ENCODE measurements around the gene OVOL2.
"Not testable (repeated sequence)": the region's sequence is repeated elsewhere in the genome, so short reads cannot be mapped to it uniquely, and the experiment has no call there.

The OVOL2 gene

DNA sequence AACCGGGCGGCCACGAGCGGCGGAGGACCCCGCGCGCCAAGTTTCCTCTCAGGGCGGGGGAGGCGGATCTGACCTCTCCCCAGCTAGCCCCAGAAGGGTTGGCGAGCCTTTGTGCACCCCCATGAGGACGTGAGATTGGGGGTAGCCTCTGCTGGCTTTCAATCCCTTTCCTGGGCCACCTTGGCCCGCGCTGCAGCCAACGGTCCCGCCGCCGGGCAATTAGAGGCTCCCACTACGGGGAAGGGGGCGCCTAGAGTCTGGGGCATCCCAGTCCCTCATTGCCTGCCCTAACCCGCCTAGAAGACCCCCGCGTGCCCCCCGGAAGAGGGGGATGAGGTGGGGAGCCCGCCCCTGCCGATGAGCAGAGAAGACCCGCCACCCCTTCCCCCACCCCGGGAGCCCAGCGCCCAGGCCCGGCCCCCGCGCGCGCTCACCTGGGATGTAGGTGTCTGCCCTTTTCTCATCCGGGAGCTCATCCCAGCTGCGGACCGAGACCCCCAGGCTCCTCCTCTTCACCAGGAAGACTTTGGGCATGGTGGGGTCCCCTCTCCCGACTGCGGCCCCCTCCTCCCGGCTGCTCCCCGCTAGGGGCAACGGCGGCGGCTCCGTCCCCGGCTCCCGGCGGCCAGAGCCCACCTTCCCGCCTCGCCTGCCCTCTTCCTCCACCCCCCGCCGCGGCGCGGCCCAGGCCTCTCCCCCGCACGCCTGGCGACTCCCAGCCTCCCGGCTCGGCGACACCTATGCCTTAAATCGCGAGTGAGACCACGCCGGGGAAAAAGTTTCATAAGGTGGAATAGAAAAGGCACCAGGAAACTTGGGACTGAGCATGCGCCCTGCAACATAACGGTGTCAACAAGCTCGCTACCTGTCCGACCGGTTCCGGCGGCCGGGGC, at the start of gene OVOL2:
OVOL2 (minus strand) TSS at position 816 of the 893 bp plus-strand sequence; CDS start at position 534, 282 bp downstream.
- no peak for DNase-seq

DNA sequence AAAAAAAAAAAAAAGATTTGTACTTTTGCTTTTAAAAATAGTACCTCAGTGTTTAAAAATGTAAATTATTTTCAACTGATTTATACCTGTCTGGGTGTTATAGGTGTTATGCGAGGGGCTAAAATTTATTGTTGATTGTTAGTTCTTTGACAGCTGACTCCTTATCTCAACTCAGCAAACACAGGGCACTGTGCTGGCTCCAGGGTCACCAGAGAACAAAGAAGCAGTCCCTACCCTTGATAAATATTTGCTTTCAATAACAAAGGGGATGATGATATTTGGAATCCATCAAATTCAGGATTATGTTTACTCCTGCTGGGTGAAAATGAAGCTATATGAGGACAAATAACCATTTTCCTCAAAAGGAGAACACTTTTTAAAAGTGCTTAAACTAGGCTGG, 45.8 kb upstream of the OVOL2 start:
- no peak for DNase-seq

DNA sequence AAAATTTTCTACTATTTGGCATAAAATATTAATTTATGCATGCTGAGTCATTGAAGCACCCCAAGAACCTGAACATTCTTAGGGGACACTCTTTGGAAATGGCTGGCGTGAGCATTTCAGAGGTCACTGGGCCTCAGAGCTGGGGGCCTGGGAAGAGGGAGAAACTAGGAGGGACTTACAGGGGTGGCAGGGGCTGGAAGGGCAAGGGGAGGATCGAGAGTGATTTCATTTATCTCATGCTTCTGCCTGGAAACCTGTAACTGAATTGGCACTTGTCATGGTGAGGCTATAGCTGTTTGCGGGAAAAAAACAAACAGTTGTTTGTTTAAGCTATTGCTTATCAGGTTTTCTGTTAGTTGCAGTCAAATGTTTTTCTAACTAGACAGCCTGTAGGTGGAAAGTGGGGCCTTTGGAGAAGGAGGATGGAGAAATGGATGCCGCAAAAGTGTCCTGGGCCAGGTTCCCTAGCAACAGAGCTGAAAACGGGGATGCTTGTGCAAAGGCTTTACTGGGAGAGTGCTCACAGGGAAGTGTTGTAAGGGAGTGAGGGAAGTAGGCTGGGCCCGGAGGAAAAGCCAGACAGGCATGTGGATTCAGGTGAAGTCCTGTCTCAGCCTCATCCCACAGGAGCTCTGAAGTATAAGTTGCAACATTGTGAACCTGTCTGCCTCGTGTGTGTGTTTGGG, 43.6 kb upstream of the OVOL2 start:
- no peak for DNase-seq

DNA sequence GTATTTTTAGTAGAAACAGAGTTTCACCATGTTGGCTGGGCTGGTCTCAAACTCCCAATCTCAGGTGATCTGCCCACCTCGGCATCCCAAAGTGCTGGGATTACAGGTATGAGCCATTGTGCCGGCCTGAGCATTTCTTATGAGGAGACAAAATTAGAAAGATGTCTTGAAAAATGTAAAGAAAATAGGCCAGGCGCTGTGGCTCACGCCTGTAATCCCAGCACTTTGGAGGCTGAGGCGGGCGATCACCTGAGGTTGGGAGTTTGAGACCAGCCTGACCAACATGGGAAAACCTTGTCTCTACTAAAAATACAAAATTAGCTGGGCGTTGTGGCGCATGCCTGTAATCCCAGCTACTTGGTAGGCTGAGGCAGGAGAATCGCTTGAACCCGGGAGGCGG, 42.9 kb upstream of the OVOL2 start:
- not testable (repeated sequence) for DNase-seq

DNA sequence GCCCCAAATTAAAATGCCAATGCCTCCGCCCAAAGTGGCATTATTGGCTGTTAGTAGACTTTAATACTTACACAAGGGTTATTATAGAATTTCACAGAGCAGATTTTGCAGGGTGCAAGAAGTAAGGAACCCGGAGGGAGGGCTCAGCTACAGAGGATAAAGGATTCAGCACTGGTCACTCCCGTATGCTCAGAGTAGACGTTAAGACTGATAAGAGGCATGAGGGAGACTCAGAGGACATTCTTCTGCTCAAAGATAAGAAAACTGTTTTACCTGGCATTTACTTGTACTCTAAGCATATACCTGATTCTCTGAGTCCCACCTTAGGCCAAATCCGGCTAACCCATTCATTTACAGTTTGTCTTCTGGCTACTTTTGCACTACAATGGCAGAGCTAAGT, 36.5 kb upstream of the OVOL2 start:
- DNase-seq = no peak

DNA sequence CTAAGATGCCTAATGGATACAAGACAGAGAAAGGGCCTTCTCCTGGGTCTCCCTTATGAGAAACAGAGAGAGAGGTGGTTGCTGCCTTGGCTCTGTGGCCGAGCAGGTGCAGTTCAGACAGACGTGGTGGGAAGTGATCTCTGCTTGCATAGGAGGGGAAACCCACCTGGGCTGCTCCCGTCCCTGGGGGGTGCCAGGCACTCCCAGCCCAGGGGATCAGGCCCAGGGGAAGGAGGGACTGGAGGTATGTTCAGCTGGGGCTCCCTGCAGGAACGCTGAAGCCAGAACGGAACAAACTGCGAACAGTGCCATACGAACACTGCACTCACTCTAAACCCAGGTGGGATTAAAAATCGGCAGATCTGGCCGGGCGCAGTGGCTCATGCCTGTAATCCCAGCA, 35.7 kb upstream of the OVOL2 start:
- DNase-seq = no peak

DNA sequence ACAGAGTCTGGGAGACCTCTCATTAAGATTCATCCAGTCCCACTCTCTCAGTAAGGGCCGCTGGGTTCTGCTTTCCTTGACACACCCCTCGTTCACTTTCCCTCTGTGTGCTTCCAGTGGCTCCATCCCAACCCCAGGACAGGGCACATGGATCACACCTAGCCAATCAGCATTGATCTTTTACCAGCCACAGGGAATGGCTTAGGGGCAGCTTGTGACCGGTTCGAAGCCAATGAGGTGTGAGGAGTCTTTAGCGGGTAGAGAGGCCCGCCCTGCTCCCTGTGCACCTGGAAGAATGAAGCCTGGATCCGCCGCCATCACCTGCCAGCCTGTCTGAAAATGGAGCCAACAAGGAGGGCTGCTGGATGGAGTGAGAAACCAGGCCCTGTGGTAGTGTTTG, 35.2 kb upstream of the OVOL2 start:
- no peak for DNase-seq

DNA sequence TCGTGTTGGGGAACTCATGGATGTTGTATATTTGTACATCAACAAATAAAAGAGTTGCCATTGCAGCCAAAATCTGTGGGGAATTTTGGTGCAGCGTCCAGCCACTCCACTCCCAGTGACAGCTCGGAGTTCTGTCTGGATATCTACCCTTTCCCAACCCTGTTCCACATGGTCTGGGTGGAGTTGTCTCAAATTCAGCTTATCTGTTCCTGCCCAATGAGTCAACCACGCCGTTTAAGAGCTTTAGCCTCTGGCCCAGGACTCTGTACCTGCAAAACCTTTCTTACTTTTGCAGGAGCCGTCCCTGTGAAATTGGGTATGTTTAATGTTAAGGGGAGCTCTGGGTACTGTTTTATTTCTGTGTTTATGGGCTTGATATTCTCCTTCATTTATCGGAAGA, 33.9 kb upstream of the OVOL2 start:
- no peak for DNase-seq

DNA sequence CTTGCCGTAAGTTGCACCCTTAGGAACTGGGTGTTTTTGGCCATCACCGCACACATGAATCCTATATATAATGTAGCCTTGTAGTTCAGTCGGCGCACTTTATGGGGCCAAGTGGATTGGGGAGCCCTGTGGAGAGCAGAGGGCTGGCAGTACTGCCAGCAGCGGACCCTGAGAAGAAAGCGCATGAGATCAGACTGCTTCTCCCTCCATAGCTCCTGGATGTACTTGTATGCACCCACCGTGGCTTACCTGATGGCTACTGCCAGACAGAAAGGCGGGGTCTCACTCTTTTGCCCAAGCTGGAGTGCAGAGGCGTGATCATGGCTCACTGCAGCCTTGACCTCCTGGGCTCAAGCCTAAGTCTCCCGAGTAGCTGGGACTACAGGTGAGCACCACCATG, 32.8 kb upstream of the OVOL2 start:
- DNase-seq = no peak

DNA sequence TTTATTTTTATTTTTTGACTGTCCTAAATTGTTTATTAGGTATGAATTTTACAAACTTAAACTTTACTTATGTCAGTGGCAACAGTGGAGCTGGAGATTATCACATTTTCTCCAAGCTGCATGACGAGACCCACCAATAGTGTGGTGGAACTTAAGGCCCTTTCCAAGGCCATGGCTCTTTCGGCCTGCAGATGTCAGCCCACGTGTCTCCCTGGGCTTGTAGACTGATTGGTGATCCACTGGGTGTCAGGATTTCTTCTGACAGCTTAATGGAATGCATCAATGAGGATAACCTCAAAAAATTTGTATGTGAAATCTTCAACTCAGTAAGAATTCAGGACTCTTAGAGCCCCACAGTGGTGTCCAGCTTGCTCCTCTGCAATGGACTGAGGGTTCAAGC, 32.3 kb upstream of the OVOL2 start:
- no peak for DNase-seq

DNA sequence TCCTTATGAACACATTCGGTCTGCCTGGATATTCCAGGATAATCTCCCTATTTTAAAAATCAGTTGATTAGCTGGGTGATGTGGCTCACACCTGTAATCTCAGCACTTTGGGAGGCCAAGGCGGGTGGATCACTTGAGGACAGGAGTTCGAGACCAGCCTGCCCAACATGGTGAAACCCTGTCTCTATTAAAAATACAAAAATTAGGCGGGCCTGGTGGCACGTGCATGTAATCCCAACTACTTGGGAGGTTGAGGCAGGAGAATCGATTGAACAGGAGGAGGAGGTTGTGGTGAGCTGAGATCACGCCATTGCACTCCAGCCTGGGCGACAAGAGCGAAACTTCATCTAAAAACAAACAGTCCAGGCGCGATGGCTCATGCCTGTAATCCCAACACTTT, 31.1 kb upstream of the OVOL2 start:
- not testable (repeated sequence) for DNase-seq

DNA sequence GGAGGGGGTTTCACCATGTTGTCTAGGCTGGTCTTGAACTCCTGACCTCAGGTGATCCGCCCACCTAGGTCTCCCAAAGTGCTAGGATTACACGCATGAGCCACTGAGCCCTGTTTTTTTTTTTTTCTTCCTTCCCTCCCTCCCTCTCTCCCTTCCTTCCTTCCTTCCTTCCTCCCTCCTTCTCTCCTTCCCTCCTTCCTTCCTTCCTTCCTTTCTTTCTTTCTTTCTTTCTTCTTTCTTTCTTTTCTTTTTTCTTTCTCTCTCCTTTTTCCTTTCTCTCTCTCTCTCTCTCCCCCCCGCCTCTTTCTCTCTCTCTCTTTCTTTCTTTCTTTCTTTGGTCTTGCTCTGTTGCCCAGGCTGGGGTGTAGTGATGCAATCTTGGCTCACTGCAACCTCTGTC, 30.6 kb upstream of the OVOL2 start:
- not testable (repeated sequence) for DNase-seq

DNA sequence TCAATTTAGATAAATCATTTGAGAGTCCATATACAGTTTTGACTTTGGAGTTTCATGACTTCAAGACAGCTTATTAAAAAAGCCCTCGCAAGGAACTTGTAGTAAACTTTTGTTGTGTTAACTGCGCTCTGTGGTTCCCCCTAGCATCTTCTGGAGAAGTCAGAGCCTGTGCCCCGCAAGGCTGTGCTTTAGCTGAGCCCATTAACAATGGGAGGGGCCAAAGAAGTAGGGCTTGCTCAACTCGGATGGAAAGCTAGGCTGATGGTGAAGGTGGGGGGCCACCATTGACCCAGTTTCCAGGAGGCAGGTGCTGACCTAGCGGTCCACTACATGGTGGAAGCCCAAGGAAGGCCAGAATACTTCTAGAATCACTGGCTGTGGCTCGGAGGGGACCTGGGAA, 29.3 kb upstream of the OVOL2 start:
- no peak for DNase-seq

DNA sequence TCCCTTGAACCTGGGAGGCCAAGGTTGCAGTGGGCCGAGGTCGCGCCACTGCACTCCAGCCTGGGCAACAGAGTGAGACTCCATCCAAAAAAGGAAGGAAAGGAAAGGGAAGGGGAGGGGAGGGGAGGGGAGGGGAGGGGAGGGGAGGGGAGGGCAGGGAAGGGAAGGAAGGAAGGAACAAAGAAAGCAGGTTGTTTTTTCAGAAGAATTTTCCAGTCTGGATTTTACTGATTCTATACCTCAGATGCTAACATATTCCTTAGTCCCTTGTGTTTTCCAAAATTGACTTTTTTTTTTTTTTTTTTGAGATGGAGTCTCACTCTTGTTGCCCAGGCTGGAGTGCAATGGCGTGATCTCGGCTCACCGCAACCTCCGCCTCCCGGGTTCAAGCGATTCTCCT, 23.1 kb upstream of the OVOL2 start:
- not testable (repeated sequence) for DNase-seq

DNA sequence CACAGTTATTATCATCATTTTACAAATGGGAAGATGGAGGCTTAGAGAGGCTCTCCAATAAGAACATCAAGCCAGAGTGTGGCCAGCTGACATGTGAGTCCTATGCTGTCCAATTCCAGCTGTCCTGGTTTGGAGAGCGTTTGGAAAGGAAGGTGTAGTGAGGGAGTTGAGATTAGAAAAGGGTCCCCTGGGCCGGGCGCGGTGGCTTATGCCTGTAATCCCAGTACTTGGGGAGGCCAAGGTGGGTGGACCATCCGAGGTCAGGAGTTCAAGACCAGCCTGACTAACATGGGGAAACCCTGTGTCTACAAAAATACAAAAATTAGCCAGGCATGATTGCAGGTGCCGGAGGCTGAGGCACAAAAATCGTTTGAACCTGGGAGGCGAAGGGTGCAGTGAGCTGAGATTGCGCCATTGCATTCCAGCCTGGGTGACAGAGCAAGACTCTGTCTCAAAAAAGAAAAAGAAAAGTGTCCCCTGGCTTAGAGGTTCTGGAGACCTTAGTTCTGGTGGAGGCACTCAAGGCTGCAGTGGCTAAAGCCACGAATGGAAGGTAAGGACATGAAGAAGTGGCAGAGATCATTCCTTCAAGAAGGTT, 22.1 kb upstream of the OVOL2 start:
- DNase-seq = no peak

DNA sequence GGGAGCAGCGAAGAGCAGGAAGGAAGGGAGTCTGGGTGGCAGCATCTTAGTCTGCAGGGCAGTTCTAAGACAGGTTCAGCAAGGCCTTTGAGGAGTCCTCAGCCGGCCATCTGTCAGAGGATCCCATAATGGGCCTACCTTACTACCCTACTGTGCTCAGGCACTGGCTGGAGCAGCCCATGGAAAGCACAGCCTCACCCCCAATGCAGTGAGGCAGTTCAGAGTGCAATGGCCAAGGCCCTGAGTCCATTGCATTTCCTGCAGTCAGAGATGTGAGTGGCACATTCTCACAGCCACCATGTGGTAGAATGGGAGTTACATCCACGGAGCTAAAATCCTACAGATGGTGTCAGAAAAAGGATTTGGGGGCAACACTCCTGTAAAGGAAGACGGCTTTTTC, 19.4 kb upstream of the OVOL2 start:
- no peak for DNase-seq

DNA sequence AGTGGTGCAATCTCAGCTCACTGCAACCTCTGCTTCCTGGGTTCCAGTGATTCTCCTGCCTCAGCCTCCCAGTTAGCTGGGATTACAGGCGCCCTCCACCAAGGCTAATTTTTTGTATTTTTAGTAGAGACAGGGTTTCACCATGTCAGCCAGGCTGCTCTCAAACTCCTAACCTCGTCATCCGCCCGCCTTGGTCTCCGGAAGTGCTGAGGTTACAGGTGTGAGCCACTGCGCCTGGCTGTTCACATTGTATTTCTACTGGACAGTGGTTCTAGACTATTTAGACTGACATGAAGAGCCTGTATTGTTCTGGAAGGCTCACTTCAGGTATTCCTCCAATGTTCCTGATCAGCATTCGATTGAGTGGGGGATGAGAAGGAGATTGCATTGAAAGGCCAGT, 14.8 kb upstream of the OVOL2 start:
- no peak for DNase-seq

DNA sequence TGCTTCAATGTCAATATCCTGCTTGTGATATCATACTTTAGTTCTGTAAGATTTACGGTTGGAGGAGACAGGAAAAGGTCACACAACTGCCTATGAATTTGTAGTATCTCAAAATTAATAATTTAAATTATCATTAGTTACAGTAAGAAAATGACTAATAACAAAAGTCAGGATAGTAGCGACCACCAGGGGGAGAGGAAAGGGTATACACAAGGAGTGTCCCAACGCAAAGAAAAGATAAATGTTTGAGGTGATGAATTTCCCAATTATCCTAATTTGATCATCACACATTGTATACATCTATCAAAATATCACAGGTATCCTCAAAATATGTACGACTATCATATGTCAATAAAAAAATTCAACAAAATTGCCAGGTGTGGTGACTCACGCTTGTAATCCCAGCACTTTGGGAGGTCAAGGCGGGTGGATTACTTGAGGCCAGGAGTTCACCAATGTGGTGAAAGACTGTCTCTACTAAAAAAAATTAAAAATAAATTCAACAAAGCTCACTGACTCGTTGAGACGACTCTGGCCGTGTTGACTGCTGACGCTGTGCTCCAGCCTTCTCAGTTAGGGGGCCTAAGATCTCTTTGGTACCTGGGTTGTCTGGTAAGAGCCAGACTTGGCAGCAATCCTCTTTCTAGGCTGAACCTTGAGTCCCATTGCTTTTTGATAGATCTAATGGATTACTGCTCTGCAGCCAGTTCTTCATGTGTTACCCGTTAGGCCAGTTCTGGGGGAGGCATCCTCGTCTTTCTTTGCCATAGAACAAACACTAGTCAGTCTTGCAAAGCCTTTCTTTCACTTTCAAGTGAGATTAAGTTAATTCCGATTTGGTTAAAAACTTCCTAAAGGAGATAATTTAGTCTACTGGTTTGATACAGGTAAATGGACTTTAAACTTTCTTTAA, 9.0 kb upstream of the OVOL2 start:
- DNase-seq = no peak

DNA sequence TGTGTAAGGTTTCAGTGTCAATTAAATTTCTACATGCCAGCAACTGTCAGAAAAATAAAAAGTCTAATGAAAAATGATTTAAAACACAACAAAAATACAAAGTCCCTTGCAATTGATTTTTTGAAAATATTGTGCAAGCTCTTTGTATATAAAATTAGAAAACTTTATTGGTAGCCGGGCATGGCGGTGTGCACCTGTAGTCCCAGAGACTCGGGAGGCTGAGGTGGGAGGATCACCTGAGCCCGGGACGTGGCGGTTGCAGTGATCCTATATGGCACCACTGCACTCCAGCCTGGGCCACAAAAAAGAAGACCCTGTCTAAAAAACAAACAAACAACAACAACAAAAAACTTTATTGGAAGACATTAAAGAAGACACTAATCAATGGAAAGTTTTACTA, 6.0 kb upstream of the OVOL2 start:
- no peak for DNase-seq

DNA sequence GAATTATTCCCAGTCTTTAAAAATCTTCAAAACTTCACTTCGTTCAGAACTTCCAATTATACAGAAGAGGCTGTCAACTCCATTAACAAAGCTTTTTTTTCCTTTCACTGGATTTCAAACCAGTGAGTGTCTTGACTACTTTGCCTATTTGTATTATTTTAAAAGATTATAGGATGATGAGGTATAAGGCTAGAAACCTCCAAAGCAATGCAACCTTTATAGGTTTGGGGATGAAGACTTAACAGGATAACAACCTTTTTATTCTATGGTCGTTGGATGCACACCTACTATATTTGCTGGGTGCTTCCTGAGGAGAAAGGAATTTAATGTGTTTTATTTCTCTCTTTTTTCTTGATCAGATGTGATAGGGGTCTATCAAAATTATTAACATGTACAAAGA, 1.9 kb upstream of the OVOL2 start:
- no peak for DNase-seq

DNA sequence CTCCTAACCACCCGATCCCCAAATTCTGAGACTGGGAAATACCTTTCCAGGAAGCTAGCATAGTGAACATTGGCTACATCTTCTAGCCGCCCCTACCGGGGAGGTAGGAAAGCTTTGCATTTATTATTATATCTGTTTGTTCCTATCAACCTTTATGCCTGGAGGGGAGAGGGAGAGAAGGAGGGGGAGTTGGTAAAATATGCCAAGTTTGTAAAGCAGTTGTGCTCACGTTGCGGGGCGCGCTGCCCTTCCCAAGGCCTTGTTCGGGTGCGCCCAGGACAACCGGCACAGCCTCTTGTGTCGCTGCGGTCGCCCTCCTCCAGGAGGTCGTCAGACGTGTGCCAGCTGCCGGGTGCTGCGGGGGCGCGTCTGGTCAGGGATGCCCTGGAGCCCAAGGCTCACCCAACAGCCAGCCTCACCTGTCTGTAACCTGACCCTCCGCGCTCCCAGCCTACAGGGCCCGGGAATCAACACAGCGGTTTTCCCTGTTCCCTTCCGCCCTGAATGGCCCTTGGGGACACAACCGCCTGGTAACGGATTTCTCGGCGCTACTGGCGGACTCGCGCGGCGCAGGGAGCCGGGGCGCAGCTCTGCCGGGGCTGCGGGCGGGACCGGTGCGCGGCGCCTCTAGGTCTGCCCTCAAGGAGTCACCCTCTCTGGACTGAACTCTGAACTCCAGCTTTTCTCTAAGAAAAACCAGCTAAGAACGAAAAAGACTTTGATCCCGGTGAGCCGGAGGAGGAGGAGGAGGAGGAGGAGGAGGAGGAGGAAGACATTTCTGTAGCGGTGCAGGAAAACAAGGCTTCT, 1.1 kb upstream of the OVOL2 start:
- no peak for DNase-seq

DNA sequence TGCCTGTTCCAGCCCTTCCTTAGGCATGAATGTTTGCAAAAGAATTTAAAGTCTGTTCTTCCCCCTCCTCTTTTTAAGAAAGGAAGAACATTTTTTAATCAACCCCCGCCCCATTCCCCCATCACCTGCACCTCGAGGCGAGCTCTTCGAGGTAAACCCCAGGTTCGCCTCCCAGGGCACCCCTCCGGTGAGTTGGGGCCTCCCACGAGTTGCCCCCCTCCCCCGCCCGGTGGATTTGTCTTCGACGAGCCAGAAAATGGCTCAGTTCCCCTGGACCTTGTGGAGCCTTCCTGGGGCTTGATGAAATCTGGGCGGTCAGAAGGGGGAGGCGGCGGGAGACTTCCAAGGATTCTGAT, 256 bp upstream of the OVOL2 start:
- no peak for DNase-seq
